Measurements from ENCODE around the gene CPXM2.

The CPXM2 gene

GRCh38 chr10:123847686-123848432 lies 43.7 kb downstream of the CPXM2 start:
- POLR2A ChIA-PET: no interaction called here
- no peak for DNase-seq (ENCODE audit: extremely low spot score)
- CTCF ChIA-PET: no interaction called here
- TF ChIP-seq TARDBP (IDR thresholded peaks at IDR 0.05) (no peak), ZNF384 (IDR thresholded peaks at IDR 0.05) (no peak), BHLHE40 (IDR thresholded peaks at IDR 0.05; ENCODE audit: borderline replicate concordance) (no peak), ARNT (IDR thresholded peaks at IDR 0.05) (no peak), L3MBTL2 (conservative IDR thresholded peaks at IDR 0.05) (no peak)

GRCh38 chr10:123843835-123844234 lies 47.8 kb downstream of the CPXM2 start:
- TF ChIP-seq ARNT (IDR thresholded peaks at IDR 0.05): no peak
- no peak for TF ChIP-seq PKNOX1 (IDR thresholded peaks at IDR 0.05)
- TF ChIP-seq FOXK2 (IDR thresholded peaks at IDR 0.05): no peak
- TF ChIP-seq SUZ12 (IDR thresholded peaks at IDR 0.05): no peak
- no peak for TF ChIP-seq NFRKB (IDR thresholded peaks at IDR 0.05)
- DNase-seq (ENCODE audit: extremely low spot score): no peak
- ChIA-PET CTCF (interaction anchor here (0.6 kb wide), 1 partner anchor 260 kb away, joined by 3 read pairs; no protein-coding TSS in a partner anchor), POLR2A (no interaction called here)

- CTCF ChIA-PET: no interaction called here
- no peak for DNase-seq (ENCODE audit: extremely low spot score)
- POLR2A ChIA-PET: no interaction called here
- no peak for TF ChIP-seq LEF1 (IDR thresholded peaks at IDR 0.05; ENCODE audit: borderline replicate concordance)
- TF ChIP-seq FOXM1 (IDR thresholded peaks at IDR 0.05; ENCODE audit: borderline replicate concordance): no peak
- no peak for TF ChIP-seq SUZ12 (IDR thresholded peaks at IDR 0.05)
- no peak for TF ChIP-seq FOXA1 (IDR thresholded peaks at IDR 0.05)
- TF ChIP-seq FOXK2 (IDR thresholded peaks at IDR 0.05): no peak
- no peak for TF ChIP-seq NFRKB (IDR thresholded peaks at IDR 0.05)
- no peak for TF ChIP-seq TARDBP (IDR thresholded peaks at IDR 0.05)
- no peak for TF ChIP-seq ARNT (IDR thresholded peaks at IDR 0.05)
- no peak for TF ChIP-seq HDGF (IDR thresholded peaks at IDR 0.05; ENCODE audit: borderline replicate concordance)
- TF ChIP-seq ZNF384 (IDR thresholded peaks at IDR 0.05): no peak
- no peak for TF ChIP-seq BHLHE40 (IDR thresholded peaks at IDR 0.05; ENCODE audit: borderline replicate concordance)
- no peak for TF ChIP-seq CTBP1 (IDR thresholded peaks at IDR 0.05; ENCODE audit: borderline replicate concordance)
- no peak for TF ChIP-seq L3MBTL2 (conservative IDR thresholded peaks at IDR 0.05)
- no peak for TF ChIP-seq PKNOX1 (IDR thresholded peaks at IDR 0.05)
- no peak for TF ChIP-seq ELF4 (IDR thresholded peaks at IDR 0.05)
Observed at GRCh38 chr10:123842692-123843385, 48.8 kb downstream of the CPXM2 start.

- no peak for DNase-seq (ENCODE audit: extremely low spot score)
- CTCF ChIA-PET: no interaction called here
- POLR2A ChIA-PET: no interaction called here
- no peak for TF ChIP-seq ZNF384 (IDR thresholded peaks at IDR 0.05)
- TF ChIP-seq L3MBTL2 (conservative IDR thresholded peaks at IDR 0.05): no peak
- TF ChIP-seq FOXK2 (IDR thresholded peaks at IDR 0.05): no peak
- TF ChIP-seq ELF4 (IDR thresholded peaks at IDR 0.05): no peak
- TF ChIP-seq CTBP1 (IDR thresholded peaks at IDR 0.05; ENCODE audit: borderline replicate concordance): no peak
- TF ChIP-seq TARDBP (IDR thresholded peaks at IDR 0.05): no peak
- TF ChIP-seq FOXA1 (IDR thresholded peaks at IDR 0.05): no peak
- no peak for TF ChIP-seq ARNT (IDR thresholded peaks at IDR 0.05)
- no peak for TF ChIP-seq NFRKB (IDR thresholded peaks at IDR 0.05)
- no peak for TF ChIP-seq BHLHE40 (IDR thresholded peaks at IDR 0.05; ENCODE audit: borderline replicate concordance)
- no peak for TF ChIP-seq FOXM1 (IDR thresholded peaks at IDR 0.05; ENCODE audit: borderline replicate concordance)
- no peak for TF ChIP-seq SUZ12 (IDR thresholded peaks at IDR 0.05)
- no peak for TF ChIP-seq PKNOX1 (IDR thresholded peaks at IDR 0.05)
- no peak for TF ChIP-seq HDGF (IDR thresholded peaks at IDR 0.05; ENCODE audit: borderline replicate concordance)
- no peak for TF ChIP-seq LEF1 (IDR thresholded peaks at IDR 0.05; ENCODE audit: borderline replicate concordance)
- no peak for TF ChIP-seq SP1 (IDR thresholded peaks at IDR 0.05)
Observed at GRCh38 chr10:123841560-123841959, 50.0 kb downstream of the CPXM2 start.

- no peak for TF ChIP-seq PKNOX1 (IDR thresholded peaks at IDR 0.05)
- no peak for TF ChIP-seq SP1 (IDR thresholded peaks at IDR 0.05)
- TF ChIP-seq L3MBTL2 (conservative IDR thresholded peaks at IDR 0.05): no peak
- no peak for TF ChIP-seq SUZ12 (IDR thresholded peaks at IDR 0.05)
- TF ChIP-seq TARDBP (IDR thresholded peaks at IDR 0.05): no peak
- no peak for TF ChIP-seq FOXM1 (IDR thresholded peaks at IDR 0.05; ENCODE audit: borderline replicate concordance)
- TF ChIP-seq BHLHE40 (IDR thresholded peaks at IDR 0.05; ENCODE audit: borderline replicate concordance): no peak
- no peak for TF ChIP-seq NFRKB (IDR thresholded peaks at IDR 0.05)
- no peak for TF ChIP-seq FOXK2 (IDR thresholded peaks at IDR 0.05)
- TF ChIP-seq ARNT (IDR thresholded peaks at IDR 0.05): no peak
- no peak for TF ChIP-seq FOXA1 (IDR thresholded peaks at IDR 0.05)
- TF ChIP-seq HDGF (IDR thresholded peaks at IDR 0.05; ENCODE audit: borderline replicate concordance): no peak
- TF ChIP-seq CTBP1 (IDR thresholded peaks at IDR 0.05; ENCODE audit: borderline replicate concordance): no peak
- TF ChIP-seq ELF4 (IDR thresholded peaks at IDR 0.05): no peak
- TF ChIP-seq LEF1 (IDR thresholded peaks at IDR 0.05; ENCODE audit: borderline replicate concordance): no peak
- TF ChIP-seq ZNF384 (IDR thresholded peaks at IDR 0.05): no peak
- CTCF ChIA-PET: no interaction called here
- POLR2A ChIA-PET: no interaction called here
- DNase-seq (ENCODE audit: extremely low spot score): no peak
Observed at GRCh38 chr10:123841115-123841514, 50.5 kb downstream of the CPXM2 start.
